ENCODE data around the gene LIM2. TPM values are rescaled to one million over a fixed set of nuclear protein-coding genes. Genes with fewer than 3 reads are reported as not detected.
A peak's percentile ranks its signal among the peaks of the same experiment; 100 is the strongest.

LIM2 gene
- total and polyA plus RNA-seq, 9 of the 15 experiments (the other 6 are each of a cell fraction or from before 2014, with no cell fraction given), result 0.07 to 0.45 (median 0.18) TPM; not detected in 4

- TF ChIP-seq ZBTB33 (CRISPR knock-in tag; IDR thresholded peaks at IDR 0.05) (no peak), CREB1 (IDR thresholded peaks at IDR 0.05) (no peak), CREB1 (CRISPR knock-in tag; IDR thresholded peaks at IDR 0.05) (no peak), ZNF12 (CRISPR knock-in tag; IDR thresholded peaks at IDR 0.05) (no peak), ZFX (CRISPR knock-in tag; IDR thresholded peaks at IDR 0.05) (no peak), ZNF354B (CRISPR knock-in tag; IDR thresholded peaks at IDR 0.05) (no peak), ZZZ3 (IDR thresholded peaks at IDR 0.05) (no peak), ZNF274 (IDR thresholded peaks at IDR 0.05; ENCODE audit: borderline replicate concordance, low read depth, low read length) (no peak), MTA2 (IDR thresholded peaks at IDR 0.05; ENCODE audit: low read depth) (no peak), E2F3 (CRISPR knock-in tag; IDR thresholded peaks at IDR 0.05) (peak; percentile 43; the same call in 1 of the 2 replicates), SMARCA4 (IDR thresholded peaks at IDR 0.05) (peak; percentile 58), ZNF511 (CRISPR knock-in tag; IDR thresholded peaks at IDR 0.05) (no peak), HMBOX1 (IDR thresholded peaks at IDR 0.05) (no peak), ESRRB (CRISPR knock-in tag; IDR thresholded peaks at IDR 0.05; ENCODE audit: borderline replicate concordance) (no peak), FOXP1 (CRISPR knock-in tag; IDR thresholded peaks at IDR 0.05) (no peak), ZBTB8A (IDR thresholded peaks at IDR 0.05; ENCODE audit: partially characterized antibody) (no peak), POLR3G (IDR thresholded peaks at IDR 0.05; ENCODE audit: extremely low read depth, insufficient read length, insufficient replicate concordance) (no peak), MYC (IDR thresholded peaks at IDR 0.05; ENCODE audit: low read depth, low read length) (no peak), MYC (CRISPR knock-in tag; IDR thresholded peaks at IDR 0.05; ENCODE audit: borderline replicate concordance, low read depth) (no peak), NCOA6 (IDR thresholded peaks at IDR 0.05) (no peak), NR2F6 (CRISPR knock-in tag; IDR thresholded peaks at IDR 0.05) (no peak), CSDE1 (IDR thresholded peaks at IDR 0.05) (0 out of 4 replicates have a peak, but pooled peaks of 1 of the 2 experiments have one; percentile 50), GABPB1 (CRISPR knock-in tag; IDR thresholded peaks at IDR 0.05) (no peak), CREB3L1 (IDR thresholded peaks at IDR 0.05; ENCODE audit: borderline replicate concordance, low read depth) (no peak), MAX (CRISPR knock-in tag; IDR thresholded peaks at IDR 0.05) (no peak), SETDB1 (IDR thresholded peaks at IDR 0.05; ENCODE audit: low read length) (no peak), ZNF174 (CRISPR knock-in tag; IDR thresholded peaks at IDR 0.05) (no peak), SIX5 (IDR thresholded peaks at IDR 0.05; ENCODE audit: borderline replicate concordance in 1 of 2, insufficient read depth in 1 of 2, low read depth in 1 of 2, low read length in 2 of 2) (no peak)
Observed at GRCh38 chr19:51339313-51339686, 48.5 kb downstream of the LIM2 start (continued).
